Renal cortical epithelial cell (primary cell): ENCODE measurements around the gene ELMOD1. TPM values are rescaled to one million over a fixed set of nuclear protein-coding genes. Genes with fewer than 3 reads are reported as not detected.
A peak's percentile ranks its signal among the peaks of the same experiment; 100 is the strongest.

Source experiments
- DNase-seq: peaks from one replicate; pipeline ENCODE4 v3.0.0-alpha.2; 2011; ENCODE audit warnings: low read depth
- total RNA-seq: library from RNA; depleted of rRNA; stranded (reverse); fragments of >200 nt; gene quantifications from 2 replicates; pipeline ENCODE4 v1.2.3, GENCODE V29; 2014

The ELMOD1 gene
- total RNA-seq, 1 donor from 2014 or later = 0.10 TPM

DNA sequence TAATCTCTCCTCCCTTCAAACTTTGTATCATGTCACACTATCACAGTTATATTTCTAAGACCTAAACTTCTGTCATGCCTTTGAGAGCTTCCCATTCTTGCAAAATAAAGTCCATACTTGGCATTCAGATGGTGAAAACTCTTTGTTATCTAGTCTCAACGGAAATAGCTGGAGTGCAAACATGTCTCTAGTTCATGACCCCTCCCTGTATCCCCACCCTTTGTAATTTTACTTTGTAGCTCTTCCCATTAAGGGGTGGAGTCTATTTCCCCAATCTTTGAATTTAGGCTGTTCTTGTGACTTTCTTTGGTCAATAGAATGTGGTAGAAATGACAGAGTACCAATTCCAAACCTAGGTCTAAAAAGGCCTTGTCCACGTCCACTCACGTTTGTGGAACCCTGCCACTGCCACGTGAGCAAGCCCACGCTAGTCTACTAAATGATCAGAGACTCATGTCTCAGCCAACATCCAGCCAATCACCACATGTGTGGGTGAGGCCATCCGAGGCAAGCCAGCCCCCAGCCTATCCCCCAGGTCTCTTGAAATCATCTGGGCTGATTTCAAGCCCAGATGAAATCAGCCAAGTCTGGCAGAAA, 97.5 kb downstream of the ELMOD1 start:
- DNase-seq = no peak

- DNase-seq = peak; percentile 46
These were observed 98.6 kb downstream of the ELMOD1 start for GRCh38 chr11:107689317-107690202.

- no peak for DNase-seq
These were observed 100.2 kb downstream of the ELMOD1 start for GRCh38 chr11:107691000-107691750.

DNA sequence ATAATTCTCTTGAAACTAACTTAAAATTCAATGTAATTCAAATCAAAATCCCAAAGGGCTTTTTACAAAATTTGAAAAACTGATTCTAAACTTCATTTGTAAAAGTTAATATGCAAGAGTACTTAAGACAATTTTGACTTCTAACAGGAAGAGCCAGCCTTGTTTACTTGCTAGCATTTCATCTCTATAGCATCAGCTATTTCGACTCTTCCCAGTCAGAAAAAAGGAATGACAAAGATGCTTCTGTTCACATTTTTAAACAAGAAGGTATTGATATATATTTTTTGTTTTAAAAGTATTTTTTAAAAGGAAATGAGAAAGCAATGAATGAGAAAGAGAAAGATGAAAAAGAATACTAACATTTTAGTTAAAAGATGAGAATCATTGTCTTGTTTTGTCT, 104.5 kb downstream of the ELMOD1 start:
- DNase-seq = no peak

- peak; percentile 95 for DNase-seq
These were observed 105.2 kb downstream of the ELMOD1 start for GRCh38 chr11:107696140-107696539.

DNA sequence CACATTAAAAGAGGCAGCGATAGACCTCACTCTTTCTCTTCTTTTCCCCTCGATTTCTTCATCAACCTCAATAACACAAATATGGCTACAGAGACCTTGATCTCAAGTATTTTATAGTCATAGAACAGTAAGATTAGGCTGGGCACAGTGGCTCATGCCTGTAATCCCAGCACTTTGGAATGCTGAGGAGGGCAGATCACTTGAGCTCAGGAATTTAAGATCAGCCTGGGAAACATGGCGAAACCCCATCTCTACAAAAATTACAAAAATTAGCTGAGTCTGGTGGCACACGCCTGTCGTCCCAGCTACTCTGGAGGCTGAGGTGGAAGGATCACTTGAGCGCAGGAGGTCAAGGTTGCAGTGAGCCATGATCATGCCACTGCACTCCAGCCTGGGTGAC, 106.3 kb downstream of the ELMOD1 start:
- DNase-seq = no peak

GRCh38 chr11:107699371-107700285, 108.7 kb downstream of the ELMOD1 start:
- DNase-seq = no peak

GRCh38 chr11:107702109-107702660, 111.2 kb downstream of the ELMOD1 start:
- no peak for DNase-seq

- DNase-seq = peak; percentile 47
These were observed 111.8 kb downstream of the ELMOD1 start for GRCh38 chr11:107702723-107703122.

GRCh38 chr11:107704451-107704850, 113.5 kb downstream of the ELMOD1 start:
- DNase-seq = peak; percentile 81

DNA sequence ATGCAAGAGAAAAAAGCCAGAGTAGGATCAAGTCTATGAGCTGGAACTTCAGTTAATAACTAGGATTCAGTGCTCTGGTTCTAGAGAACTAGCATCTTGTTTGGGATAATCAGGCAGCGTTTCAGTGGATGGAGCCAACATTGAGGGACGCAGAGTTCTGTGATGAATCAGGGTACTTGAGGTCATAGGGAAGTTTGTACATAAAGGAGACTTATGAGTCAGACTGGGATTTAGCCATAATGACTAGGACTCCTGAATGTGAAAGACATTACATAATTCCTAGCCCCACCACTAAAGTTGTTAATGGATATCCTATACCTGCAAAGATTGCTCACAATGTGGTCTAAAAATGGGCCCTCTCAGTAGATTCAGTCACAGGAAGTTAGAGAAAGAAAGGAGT, 114.1 kb downstream of the ELMOD1 start:
- peak; percentile 99 for DNase-seq

- peak; percentile 69 for DNase-seq
These were observed 115.6 kb downstream of the ELMOD1 start for GRCh38 chr11:107706531-107706930.

GRCh38 chr11:107707215-107707671, 116.3 kb downstream of the ELMOD1 start:
- DNase-seq = peak; percentile 96

DNA sequence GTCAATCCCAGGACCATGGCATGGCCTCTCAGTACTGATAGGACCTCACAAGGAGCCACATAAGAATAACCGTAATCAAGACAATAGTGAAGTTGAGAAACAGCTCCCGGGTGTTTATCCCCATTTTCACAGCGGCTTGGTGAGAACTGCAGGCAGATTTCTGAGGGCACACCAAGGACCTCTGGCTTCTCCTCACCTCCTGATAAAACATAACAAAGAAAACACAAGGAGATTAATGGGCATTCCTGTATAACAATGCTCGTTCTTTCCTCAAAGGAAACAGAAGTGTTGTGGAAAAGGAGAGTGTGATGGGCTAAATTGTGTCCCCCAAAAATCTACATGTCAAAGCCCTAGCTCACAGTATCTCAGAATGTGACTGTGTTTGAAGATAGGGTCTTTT, 116.9 kb downstream of the ELMOD1 start:
- DNase-seq = peak; percentile 61

DNA sequence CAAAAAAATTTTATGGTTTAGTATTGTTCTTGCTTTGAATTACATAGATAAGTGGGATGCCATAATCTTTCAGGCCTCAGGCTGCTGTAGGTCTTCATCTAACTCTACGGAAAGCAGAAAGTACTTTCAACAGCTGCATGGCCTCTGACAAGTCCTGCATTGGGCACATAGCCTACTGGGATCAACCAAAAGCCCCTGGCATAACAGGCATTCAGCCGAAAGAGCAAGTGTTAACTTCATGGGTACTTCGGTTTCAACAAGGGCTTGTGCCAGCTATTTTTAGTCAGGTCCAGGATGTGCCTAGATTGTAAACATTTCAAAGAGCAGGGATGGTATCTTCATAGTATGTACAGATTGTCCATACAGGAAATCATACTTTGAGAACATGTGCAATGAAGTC, 117.8 kb downstream of the ELMOD1 start:
- no peak for DNase-seq

GRCh38 chr11:107710301-107710700, 119.4 kb downstream of the ELMOD1 start:
- peak; percentile 67 for DNase-seq

GRCh38 chr11:107711861-107712755, 121.2 kb downstream of the ELMOD1 start, which contains the start of gene SLN:
Gene SLN (minus strand): TSS chr11:107712056.
- peak; percentile 43 for DNase-seq

GRCh38 chr11:107713009-107713408, 122.1 kb downstream of the ELMOD1 start:
- no peak for DNase-seq
